ENCODE measurements around the gene OARD1.

The OARD1 gene

GRCh38 chr6:41073203-41073967 lies 1.2 kb upstream of the OARD1 start (continued):
- TF ChIP-seq ZNF768 (tag by site-specific recombination; IDR thresholded peaks at IDR 0.05) (no peak), ZSCAN4 (tag by site-specific recombination; IDR thresholded peaks at IDR 0.05) (no peak), ZNF561 (tag by site-specific recombination; IDR thresholded peaks at IDR 0.05; ENCODE audit: borderline replicate concordance) (peak; percentile 46; the same call in 1 of the 2 replicates), KLF10 (tag by site-specific recombination; IDR thresholded peaks at IDR 0.05) (peak; percentile 68), TSHZ1 (tag by site-specific recombination; IDR thresholded peaks at IDR 0.05; ENCODE audit: borderline replicate concordance) (no peak), ZNF791 (tag by site-specific recombination; IDR thresholded peaks at IDR 0.05) (0 out of 2 replicates have a peak, but pooled peaks have one; percentile 14), ZNF549 (tag by site-specific recombination; IDR thresholded peaks at IDR 0.05) (peak; percentile 59; the same call in 1 of the 2 replicates), ZNF830 (tag by site-specific recombination; IDR thresholded peaks at IDR 0.05; ENCODE audit: low read depth) (no peak), ZSCAN23 (tag by site-specific recombination; IDR thresholded peaks at IDR 0.05) (no peak), HOXC10 (CRISPR knock-in tag; IDR thresholded peaks at IDR 0.05) (0 out of 2 replicates have a peak, but pooled peaks have one; percentile 74), ZNF558 (tag by site-specific recombination; IDR thresholded peaks at IDR 0.05) (no peak), ZNF366 (tag by site-specific recombination; conservative IDR thresholded peaks at IDR 0.05) (no peak), ZNF202 (tag by site-specific recombination; IDR thresholded peaks at IDR 0.05; ENCODE audit: borderline replicate concordance) (no peak), GLIS2 (tag by site-specific recombination; IDR thresholded peaks at IDR 0.05) (peak; percentile 78), ZNF37A (tag by site-specific recombination; IDR thresholded peaks at IDR 0.05) (no peak), FEZF1 (tag by site-specific recombination; IDR thresholded peaks at IDR 0.05) (no peak), ZNF211 (tag by site-specific recombination; IDR thresholded peaks at IDR 0.05; ENCODE audit: low read depth) (no peak), ZNF121 (tag by site-specific recombination; IDR thresholded peaks at IDR 0.05) (0 out of 2 replicates have a peak, but pooled peaks have one; percentile 38), ZBTB21 (tag by site-specific recombination; IDR thresholded peaks at IDR 0.05) (0 out of 2 replicates have a peak, but pooled peaks have one; percentile 6), ZSCAN30 (tag by site-specific recombination; IDR thresholded peaks at IDR 0.05) (peak; percentile 93), ZNF239 (tag by site-specific recombination; IDR thresholded peaks at IDR 0.05) (no peak)
- TF ChIP-seq, protein P1, sequence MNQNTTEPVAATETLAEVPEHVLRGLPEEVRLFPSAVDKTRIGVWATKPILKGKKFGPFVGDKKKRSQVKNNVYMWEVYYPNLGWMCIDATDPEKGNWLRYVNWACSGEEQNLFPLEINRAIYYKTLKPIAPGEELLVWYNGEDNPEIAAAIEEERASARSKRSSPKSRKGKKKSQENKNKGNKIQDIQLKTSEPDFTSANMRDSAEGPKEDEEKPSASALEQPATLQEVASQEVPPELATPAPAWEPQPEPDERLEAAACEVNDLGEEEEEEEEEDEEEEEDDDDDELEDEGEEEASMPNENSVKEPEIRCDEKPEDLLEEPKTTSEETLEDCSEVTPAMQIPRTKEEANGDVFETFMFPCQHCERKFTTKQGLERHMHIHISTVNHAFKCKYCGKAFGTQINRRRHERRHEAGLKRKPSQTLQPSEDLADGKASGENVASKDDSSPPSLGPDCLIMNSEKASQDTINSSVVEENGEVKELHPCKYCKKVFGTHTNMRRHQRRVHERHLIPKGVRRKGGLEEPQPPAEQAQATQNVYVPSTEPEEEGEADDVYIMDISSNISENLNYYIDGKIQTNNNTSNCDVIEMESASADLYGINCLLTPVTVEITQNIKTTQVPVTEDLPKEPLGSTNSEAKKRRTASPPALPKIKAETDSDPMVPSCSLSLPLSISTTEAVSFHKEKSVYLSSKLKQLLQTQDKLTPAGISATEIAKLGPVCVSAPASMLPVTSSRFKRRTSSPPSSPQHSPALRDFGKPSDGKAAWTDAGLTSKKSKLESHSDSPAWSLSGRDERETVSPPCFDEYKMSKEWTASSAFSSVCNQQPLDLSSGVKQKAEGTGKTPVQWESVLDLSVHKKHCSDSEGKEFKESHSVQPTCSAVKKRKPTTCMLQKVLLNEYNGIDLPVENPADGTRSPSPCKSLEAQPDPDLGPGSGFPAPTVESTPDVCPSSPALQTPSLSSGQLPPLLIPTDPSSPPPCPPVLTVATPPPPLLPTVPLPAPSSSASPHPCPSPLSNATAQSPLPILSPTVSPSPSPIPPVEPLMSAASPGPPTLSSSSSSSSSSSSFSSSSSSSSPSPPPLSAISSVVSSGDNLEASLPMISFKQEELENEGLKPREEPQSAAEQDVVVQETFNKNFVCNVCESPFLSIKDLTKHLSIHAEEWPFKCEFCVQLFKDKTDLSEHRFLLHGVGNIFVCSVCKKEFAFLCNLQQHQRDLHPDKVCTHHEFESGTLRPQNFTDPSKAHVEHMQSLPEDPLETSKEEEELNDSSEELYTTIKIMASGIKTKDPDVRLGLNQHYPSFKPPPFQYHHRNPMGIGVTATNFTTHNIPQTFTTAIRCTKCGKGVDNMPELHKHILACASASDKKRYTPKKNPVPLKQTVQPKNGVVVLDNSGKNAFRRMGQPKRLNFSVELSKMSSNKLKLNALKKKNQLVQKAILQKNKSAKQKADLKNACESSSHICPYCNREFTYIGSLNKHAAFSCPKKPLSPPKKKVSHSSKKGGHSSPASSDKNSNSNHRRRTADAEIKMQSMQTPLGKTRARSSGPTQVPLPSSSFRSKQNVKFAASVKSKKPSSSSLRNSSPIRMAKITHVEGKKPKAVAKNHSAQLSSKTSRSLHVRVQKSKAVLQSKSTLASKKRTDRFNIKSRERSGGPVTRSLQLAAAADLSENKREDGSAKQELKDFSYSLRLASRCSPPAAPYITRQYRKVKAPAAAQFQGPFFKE (tag by site-specific recombination; IDR thresholded peaks at IDR 0.05; ENCODE audit: borderline replicate concordance) = no peak
- TF ChIP-seq, protein P2, sequence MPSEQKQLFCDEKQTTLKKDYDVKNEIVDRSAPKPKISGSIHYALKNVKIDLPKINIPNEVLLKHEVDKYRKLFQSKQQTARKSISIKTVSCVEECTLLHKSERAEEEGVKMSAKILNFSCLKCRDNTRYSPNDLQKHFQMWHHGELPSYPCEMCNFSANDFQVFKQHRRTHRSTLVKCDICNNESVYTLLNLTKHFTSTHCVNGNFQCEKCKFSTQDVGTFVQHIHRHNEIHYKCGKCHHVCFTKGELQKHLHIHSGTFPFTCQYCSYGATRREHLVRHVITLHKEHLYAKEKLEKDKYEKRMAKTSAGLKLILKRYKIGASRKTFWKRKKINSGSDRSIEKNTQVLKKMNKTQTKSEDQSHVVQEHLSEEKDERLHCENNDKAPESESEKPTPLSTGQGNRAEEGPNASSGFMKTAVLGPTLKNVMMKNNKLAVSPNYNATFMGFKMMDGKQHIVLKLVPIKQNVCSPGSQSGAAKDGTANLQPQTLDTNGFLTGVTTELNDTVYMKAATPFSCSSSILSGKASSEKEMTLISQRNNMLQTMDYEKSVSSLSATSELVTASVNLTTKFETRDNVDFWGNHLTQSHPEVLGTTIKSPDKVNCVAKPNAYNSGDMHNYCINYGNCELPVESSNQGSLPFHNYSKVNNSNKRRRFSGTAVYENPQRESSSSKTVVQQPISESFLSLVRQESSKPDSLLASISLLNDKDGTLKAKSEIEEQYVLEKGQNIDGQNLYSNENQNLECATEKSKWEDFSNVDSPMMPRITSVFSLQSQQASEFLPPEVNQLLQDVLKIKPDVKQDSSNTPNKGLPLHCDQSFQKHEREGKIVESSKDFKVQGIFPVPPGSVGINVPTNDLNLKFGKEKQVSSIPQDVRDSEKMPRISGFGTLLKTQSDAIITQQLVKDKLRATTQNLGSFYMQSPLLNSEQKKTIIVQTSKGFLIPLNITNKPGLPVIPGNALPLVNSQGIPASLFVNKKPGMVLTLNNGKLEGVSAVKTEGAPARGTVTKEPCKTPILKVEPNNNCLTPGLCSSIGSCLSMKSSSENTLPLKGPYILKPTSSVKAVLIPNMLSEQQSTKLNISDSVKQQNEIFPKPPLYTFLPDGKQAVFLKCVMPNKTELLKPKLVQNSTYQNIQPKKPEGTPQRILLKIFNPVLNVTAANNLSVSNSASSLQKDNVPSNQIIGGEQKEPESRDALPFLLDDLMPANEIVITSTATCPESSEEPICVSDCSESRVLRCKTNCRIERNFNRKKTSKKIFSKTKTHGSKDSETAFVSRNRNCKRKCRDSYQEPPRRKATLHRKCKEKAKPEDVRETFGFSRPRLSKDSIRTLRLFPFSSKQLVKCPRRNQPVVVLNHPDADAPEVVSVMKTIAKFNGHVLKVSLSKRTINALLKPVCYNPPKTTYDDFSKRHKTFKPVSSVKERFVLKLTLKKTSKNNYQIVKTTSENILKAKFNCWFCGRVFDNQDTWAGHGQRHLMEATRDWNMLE (tag by site-specific recombination; conservative IDR thresholded peaks at IDR 0.05; ENCODE audit: low read depth) = no peak

Measured in HEK293 (cell line).